NT2/D1 (cell line): ENCODE measurements around the gene EFNA4.

Source experiments
- DNase-seq: peaks from one replicate; pipeline ENCODE4 v3.0.0-alpha.2; 2011; ENCODE audit warnings: low read depth, low spot score
- H3K27me3 ChIP-seq: 2 replicates; pipeline ENCODE4 v1.6.0; 2011; ENCODE audit warnings: mild to moderate bottlenecking; ENCODE audit not compliant: insufficient read length, insufficient read depth
- H3K36me3 ChIP-seq: 2 replicates; pipeline ENCODE4 v1.6.1; 2011; ENCODE audit warnings: mild to moderate bottlenecking, low read length, mixed read lengths; ENCODE audit not compliant: insufficient read depth, insufficient read length
- H3K4me1 ChIP-seq: 2 replicates; pipeline ENCODE4 v1.5.1; 2011; ENCODE audit not compliant: insufficient read depth, insufficient read length
- H3K4me3 ChIP-seq: 2 replicates; pipeline ENCODE4 v1.5.1; 2011; ENCODE audit warnings: low read depth; ENCODE audit not compliant: insufficient read length
- H3K9ac ChIP-seq: 2 replicates; pipeline ENCODE4 v1.6.0; 2011; ENCODE audit warnings: low read depth; ENCODE audit not compliant: insufficient read length
- H3K9me3 ChIP-seq: 2 replicates; pipeline ENCODE4 v1.5.1; 2011; ENCODE audit warnings: mild to moderate bottlenecking, low read length; ENCODE audit not compliant: insufficient read depth
- SUZ12 ChIP-seq: IDR thresholded peaks from 2 replicates; pipeline ENCODE4 v1.6.1; 2011; ENCODE audit not compliant: insufficient read length, insufficient read depth; ENCODE audit errors: extremely low read depth
- YY1 ChIP-seq: IDR thresholded peaks from 2 replicates; pipeline ENCODE4 v1.6.1; 2011; ENCODE audit not compliant: insufficient read length, insufficient read depth
- ZNF274 ChIP-seq: IDR thresholded peaks from 2 replicates; pipeline ENCODE4 v1.6.1; 2011; ENCODE audit warnings: mild to moderate bottlenecking, low read depth, low read length

The EFNA4 gene

DNA sequence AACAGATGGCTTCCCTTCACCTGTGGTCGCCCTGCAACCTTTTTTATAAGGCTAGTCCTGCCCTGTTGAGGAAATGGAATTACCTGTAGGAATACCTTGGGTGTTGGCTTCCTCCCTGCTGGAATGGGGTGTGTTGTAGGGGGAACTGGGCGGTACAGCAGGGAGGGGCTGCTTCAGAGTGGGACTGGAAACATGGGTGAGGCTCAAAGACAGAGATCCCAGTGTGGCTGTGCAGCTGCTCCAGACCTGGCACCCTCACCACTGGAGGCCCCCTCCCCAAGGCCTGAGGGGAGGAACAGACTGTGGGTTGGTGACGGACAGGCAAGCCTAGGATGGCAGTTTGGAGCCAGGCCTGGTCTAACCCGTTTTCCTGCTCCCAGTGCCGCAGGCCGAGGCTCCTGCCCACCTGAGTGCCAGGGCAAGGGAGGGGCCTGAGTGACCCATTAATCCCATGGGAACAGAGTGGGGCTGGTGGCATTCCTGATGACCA is 19.6 kb downstream of the EFNA4 start:
- Histone ChIP-seq H3K27me3 (peaks cover 63% of the 10 kb centered on the region), H3K4me1 (peaks cover 49% of the 10 kb centered on the region), H3K9ac (no peak overlapping the region), H3K9me3 (no peaks in the 10 kb centered on the region), H3K36me3 (no peaks in the 10 kb centered on the region), H3K4me3 (no peak overlapping the region)
- DNase-seq: no peak
- no peak for TF ChIP-seq SUZ12
- no peak for TF ChIP-seq ZNF274
- TF ChIP-seq YY1: no peak

DNA sequence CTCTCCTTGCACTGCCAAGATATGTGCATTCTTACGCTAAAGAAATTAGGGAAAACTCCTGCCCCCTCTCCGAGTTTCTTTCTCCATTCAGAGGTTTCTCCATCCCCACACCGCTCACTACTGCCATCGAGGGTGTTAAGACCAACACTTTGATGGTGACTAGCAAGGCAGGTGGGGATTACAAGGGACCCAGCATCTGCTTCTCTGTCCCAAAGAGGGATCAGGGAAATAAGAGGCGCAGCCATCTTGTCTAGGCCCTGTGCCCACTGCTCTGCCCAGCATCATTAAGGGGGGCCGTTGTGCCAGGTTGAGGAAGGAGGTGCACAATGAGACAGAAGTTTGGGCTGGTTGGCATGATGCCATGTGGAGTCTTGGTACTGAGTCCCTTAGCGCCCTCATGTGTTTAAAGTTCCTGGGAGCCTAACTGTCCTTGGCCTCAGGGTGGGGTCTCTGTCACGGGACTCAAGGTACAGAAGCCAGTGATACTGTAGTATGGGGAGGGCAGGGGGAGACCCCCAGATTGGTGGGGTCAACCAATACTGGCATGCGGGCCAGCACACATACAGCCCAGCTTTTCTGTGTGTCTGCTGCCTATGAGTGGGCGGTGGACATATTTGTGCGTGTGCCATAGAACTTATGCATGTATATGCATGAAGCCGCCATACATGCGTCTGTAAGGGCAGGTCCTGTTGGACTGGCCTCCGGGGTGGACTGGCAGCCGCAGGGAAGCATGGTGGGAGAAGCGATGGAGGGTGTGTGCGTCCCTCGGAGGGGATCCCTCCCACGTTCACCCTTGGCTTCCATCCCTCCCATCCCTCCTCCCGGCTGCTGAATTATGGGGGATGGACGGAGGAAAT is 20.6 kb downstream of the EFNA4 start:
- peaks cover 54% of the 10 kb centered on the region for H3K27me3 ChIP-seq
- peak overlapping the region; percentile 53 for H3K9ac ChIP-seq
- no peak for DNase-seq
- peak overlapping the region; percentile 63 for H3K4me3 ChIP-seq
- H3K9me3 ChIP-seq: no peaks in the 10 kb centered on the region
- peaks cover 45% of the 10 kb centered on the region for H3K4me1 ChIP-seq
- H3K36me3 ChIP-seq: no peaks in the 10 kb centered on the region
- TF ChIP-seq YY1: no peak
- TF ChIP-seq ZNF274: no peak
- no peak for TF ChIP-seq SUZ12

DNA sequence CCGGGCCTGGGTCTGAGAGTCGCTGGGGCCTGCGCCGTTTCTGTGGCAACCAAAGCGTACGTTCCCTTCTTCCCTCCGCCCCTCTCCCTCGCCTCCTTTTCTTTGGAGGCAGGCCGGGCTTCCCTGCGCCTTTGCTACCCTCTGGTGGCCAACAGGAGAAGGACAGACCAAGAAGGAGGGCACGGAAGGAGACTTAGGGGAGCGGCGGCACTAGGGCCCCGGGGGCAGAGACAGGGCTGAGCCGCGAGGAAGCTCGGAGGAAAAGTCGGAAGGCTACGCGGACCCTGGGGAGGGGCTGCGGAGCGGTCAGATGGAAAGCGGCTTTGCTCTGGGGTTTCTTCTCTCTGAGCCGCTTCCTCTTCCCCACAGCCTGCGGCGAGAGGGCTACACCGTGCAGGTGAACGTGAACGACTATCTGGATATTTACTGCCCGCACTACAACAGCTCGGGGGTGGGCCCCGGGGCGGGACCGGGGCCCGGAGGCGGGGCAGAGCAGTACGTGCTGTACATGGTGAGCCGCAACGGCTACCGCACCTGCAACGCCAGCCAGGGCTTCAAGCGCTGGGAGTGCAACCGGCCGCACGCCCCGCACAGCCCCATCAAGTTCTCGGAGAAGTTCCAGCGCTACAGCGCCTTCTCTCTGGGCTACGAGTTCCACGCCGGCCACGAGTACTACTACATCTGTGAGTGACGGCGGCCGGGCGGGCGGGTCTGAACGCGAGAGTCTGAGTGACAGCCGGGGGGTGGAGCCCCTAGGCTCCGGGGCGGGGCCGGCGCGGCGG is 21.4 kb downstream of the EFNA4 start:
- Histone ChIP-seq H3K9ac (peak overlapping the region; percentile 77), H3K36me3 (no peaks in the 10 kb centered on the region), H3K27me3 (peaks cover 46% of the 10 kb centered on the region), H3K9me3 (no peaks in the 10 kb centered on the region), H3K4me3 (peak overlapping the region; percentile 63), H3K4me1 (peaks cover 43% of the 10 kb centered on the region)
- TF ChIP-seq SUZ12: no peak
- TF ChIP-seq YY1: no peak
- TF ChIP-seq ZNF274: no peak
- DNase-seq: peak; percentile 99

DNA sequence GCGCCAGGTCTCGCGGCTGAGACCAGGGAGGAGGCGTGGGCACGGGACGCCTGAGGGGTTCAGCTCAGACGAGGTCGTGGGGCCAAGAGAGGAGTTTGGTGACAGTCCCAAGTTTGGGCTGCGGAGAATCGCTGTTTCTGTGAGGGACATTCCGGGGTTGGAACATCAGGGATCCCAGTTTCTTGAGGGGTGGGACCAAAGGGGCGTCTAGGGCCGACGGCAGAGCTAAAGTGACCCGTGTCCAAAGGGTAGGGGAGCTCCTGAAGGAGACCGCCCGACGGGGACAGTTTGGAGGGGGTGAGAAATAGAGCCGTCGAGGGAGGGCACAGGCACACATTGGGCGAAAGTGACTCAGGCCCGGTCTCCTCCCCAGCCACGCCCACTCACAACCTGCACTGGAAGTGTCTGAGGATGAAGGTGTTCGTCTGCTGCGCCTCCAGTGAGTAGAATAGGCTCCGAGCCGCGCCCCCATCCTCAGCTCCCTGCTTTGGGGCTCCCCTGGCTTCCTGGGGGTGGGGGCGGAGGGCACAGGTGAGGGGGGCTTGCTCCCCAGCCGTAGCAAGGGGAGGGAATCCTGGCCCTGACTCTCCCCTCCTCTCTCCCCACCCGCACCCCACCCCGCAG is 22.1 kb downstream of the EFNA4 start:
- Histone ChIP-seq H3K27me3 (peaks cover 39% of the 10 kb centered on the region), H3K9ac (peak overlapping the region; percentile 77), H3K4me1 (peaks cover 41% of the 10 kb centered on the region), H3K4me3 (peak overlapping the region; percentile 63), H3K9me3 (no peaks in the 10 kb centered on the region), H3K36me3 (no peaks in the 10 kb centered on the region)
- TF ChIP-seq YY1 (no peak), SUZ12 (no peak), ZNF274 (no peak)
- DNase-seq: no peak

DNA sequence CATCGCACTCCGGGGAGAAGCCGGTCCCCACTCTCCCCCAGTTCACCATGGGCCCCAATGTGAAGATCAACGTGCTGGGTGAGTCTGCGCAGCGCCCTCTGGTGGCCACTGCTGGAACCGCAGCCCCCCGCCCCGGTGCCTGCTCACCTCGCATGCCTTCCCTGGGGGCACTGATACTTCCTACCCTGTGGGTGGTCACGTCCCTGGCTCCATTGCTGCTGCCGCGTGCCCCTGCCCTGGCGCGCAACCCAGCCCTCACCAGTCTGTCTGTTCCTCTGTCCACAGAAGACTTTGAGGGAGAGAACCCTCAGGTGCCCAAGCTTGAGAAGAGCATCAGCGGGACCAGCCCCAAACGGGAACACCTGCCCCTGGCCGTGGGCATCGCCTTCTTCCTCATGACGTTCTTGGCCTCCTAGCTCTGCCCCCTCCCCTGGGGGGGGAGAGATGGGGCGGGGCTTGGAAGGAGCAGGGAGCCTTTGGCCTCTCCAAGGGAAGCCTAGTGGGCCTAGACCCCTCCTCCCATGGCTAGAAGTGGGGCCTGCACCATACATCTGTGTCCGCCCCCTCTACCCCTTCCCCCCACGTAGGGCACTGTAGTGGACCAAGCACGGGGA is 22.7 kb downstream of the EFNA4 start:
- H3K4me1 ChIP-seq: peaks cover 41% of the 10 kb centered on the region
- H3K9me3 ChIP-seq: no peaks in the 10 kb centered on the region
- no peaks in the 10 kb centered on the region for H3K36me3 ChIP-seq
- no peak overlapping the region for H3K4me3 ChIP-seq
- peaks cover 33% of the 10 kb centered on the region for H3K27me3 ChIP-seq
- no peak for DNase-seq
- H3K9ac ChIP-seq: peak overlapping the region; percentile 34
- no peak for TF ChIP-seq YY1
- no peak for TF ChIP-seq ZNF274
- no peak for TF ChIP-seq SUZ12

DNA sequence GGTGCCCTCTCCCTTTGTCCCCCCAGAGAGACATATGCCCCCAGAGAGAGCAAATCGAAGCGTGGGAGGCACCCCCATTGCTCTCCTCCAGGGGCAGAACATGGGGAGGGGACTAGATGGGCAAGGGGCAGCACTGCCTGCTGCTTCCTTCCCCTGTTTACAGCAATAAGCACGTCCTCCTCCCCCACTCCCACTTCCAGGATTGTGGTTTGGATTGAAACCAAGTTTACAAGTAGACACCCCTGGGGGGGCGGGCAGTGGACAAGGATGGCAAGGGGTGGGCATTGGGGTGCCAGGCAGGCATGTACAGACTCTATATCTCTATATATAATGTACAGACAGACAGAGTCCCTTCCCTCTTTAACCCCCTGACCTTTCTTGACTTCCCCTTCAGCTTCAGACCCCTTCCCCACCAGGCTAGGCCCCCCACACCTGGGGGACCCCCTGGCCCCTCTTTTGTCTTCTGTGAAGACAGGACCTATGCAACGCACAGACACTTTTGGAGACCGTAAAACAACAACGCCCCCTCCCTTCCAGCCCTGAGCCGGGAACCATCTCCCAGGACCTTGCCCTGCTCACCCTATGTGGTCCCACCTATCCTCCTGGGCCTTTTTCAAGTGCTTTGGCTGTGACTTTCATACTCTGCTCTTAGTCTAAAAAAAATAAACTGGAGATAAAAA is 23.5 kb downstream of the EFNA4 start:
- H3K36me3 ChIP-seq: no peaks in the 10 kb centered on the region
- H3K9me3 ChIP-seq: no peaks in the 10 kb centered on the region
- H3K4me3 ChIP-seq: no peak overlapping the region
- no peak for DNase-seq
- H3K27me3 ChIP-seq: peaks cover 29% of the 10 kb centered on the region
- peak overlapping the region; percentile 34 for H3K9ac ChIP-seq
- TF ChIP-seq ZNF274 (no peak), YY1 (no peak), SUZ12 (no peak)
- H3K4me1 ChIP-seq: peaks cover 46% of the 10 kb centered on the region
